CD4-positive, alpha-beta T cell (primary cell): ENCODE results near the gene MYO1B. TPM values are rescaled to one million over a fixed set of nuclear protein-coding genes. Genes with fewer than 3 reads are reported as not detected.

Experiments
- ATAC-seq: fragments of 200-7000 bp; cut with Tn5 transposase; one replicate; pipeline ENCODE4 v1.10.0; 2022; ENCODE audit warnings: mild to moderate bottlenecking; ENCODE audit not compliant: poor library complexity
- CTCF ChIA-PET: fragments of 350-600 bp; sonication (Branson Sonifier 250); formaldehyde crosslinking; loops from one replicate; lab custom pipeline; 2021; ENCODE audit warnings: antibody characterized with exemption, inconsistent platforms; lab: Charles Lee
- POLR2A ChIA-PET: fragments of 350-600 bp; sonication (Branson Sonifier 250); formaldehyde crosslinking; loops from one replicate; lab custom pipeline; 2021; ENCODE audit warnings: antibody characterized with exemption, inconsistent platforms; lab: Charles Lee
- DNase-seq, 14 experiments: peaks; one replicate each; pipeline ENCODE4 v3.0.0-alpha.2; 2013 to 2020; ENCODE audit warnings: mixed read lengths in 2 of 14
- H3K27ac ChIP-seq, 2 donors: one replicate each; pipeline versions ENCODE4 v1.5.1 to v1.7.0; 2013; ENCODE audit warnings: low read length in 2 of 2, low read depth in 1 of 2, mild to moderate bottlenecking in 1 of 2
- H3K27me3 ChIP-seq, 2 experiments: 1 replicate in 1 of 2; 2 replicates in 1 of 2; pipeline versions ENCODE4 v1.6.1 to v1.7.0; 2013; ENCODE audit warnings: low read length in 2 of 2, control low read depth in 1 of 2, mild to moderate bottlenecking in 1 of 2, moderate library complexity in 1 of 2; ENCODE audit not compliant: insufficient read depth in 2 of 2, control insufficient read depth in 1 of 2
- H3K36me3 ChIP-seq: one replicate; pipeline ENCODE4 v1.6.1; 2013; ENCODE audit warnings: low read length, control low read depth; ENCODE audit not compliant: insufficient read depth
- H3K4me1 ChIP-seq: one replicate; pipeline ENCODE4 v1.6.1; 2013; ENCODE audit warnings: low read length, control low read depth; ENCODE audit not compliant: insufficient read depth
- H3K4me3 ChIP-seq: one replicate; pipeline ENCODE4 v1.5.1; 2013; ENCODE audit warnings: mild to moderate bottlenecking, low read length, moderate library complexity
- H3K9me3 ChIP-seq, 2 experiments: 1 replicate in 1 of 2; 2 replicates in 1 of 2; pipeline versions ENCODE4 v1.6.1 to v1.7.0; 2013; ENCODE audit warnings: low read length in 2 of 2, mild to moderate bottlenecking in 2 of 2, control low read depth in 1 of 2, moderate library complexity in 1 of 2; ENCODE audit not compliant: control insufficient read depth in 1 of 2, insufficient read depth in 1 of 2
- H3K27ac Mint-ChIP-seq: one replicate; pipeline ENCODE4 v1.8.0; 2020; ENCODE audit warnings: mixed read lengths
- H3K27me3 Mint-ChIP-seq: one replicate; pipeline ENCODE4 v1.8.0; 2021; ENCODE audit warnings: mixed read lengths
- H3K36me3 Mint-ChIP-seq: one replicate; pipeline ENCODE4 v1.8.0; 2021; ENCODE audit warnings: low read depth, mixed read lengths
- H3K4me1 Mint-ChIP-seq: one replicate; pipeline ENCODE4 v1.8.0; 2021; ENCODE audit warnings: low read depth, mixed read lengths
- H3K4me3 Mint-ChIP-seq: one replicate; pipeline ENCODE4 v1.8.0; 2020; ENCODE audit warnings: mild to moderate bottlenecking, mixed read lengths
- H3K9me3 Mint-ChIP-seq: one replicate; pipeline ENCODE4 v1.8.0; 2020; ENCODE audit warnings: mixed read lengths
- CTCF ChIP-seq: fragments of 200-600 bp; IDR thresholded peaks from one replicate; pipeline ENCODE4 v1.8.0; 2022; ENCODE audit warnings: antibody characterized with exemption, mild to moderate bottlenecking
- intact Hi-C, 2 experiments: fragments of 100-400 bp; cut with DNase I in 1 of 2; cut with micrococcal nuclease in 1 of 2; formaldehyde crosslinking; loops; one replicate each; pipeline versions ENCODE4 v1.15.1 to v1.9.0; 2023 to 2025; cut with DNase I, micrococcal nuclease
- polyA plus RNA-seq, 2 donors: library from polyadenylated mRNA; unstranded; fragments of 120-200 nt; gene quantifications; one replicate each; pipeline ENCODE4 v1.2.1, GENCODE V29; 2013
- total RNA-seq, 174 experiments: library from RNA in 2 of 174; stranded (reverse) in 2 of 174; gene quantifications; one replicate each; pipeline ENCODE4 v1.2.3 and lab custom pipeline; 2021 to 2026

MYO1B gene
- total RNA-seq: 1 to 10 TPM in 1 of 2 experiments, under 1 TPM in 1; 0.98 to 1.3 TPM
- 0.20 TPM for polyA plus RNA-seq (2013, experiment 1 of 2)
- 1.8 TPM for polyA plus RNA-seq (2013, experiment 2 of 2)
- total RNA-seq (lab: John Stamatoyannopoulos, UW): 0 to 93.8 (median 1.9) reads per million in 172 experiments

DNA sequence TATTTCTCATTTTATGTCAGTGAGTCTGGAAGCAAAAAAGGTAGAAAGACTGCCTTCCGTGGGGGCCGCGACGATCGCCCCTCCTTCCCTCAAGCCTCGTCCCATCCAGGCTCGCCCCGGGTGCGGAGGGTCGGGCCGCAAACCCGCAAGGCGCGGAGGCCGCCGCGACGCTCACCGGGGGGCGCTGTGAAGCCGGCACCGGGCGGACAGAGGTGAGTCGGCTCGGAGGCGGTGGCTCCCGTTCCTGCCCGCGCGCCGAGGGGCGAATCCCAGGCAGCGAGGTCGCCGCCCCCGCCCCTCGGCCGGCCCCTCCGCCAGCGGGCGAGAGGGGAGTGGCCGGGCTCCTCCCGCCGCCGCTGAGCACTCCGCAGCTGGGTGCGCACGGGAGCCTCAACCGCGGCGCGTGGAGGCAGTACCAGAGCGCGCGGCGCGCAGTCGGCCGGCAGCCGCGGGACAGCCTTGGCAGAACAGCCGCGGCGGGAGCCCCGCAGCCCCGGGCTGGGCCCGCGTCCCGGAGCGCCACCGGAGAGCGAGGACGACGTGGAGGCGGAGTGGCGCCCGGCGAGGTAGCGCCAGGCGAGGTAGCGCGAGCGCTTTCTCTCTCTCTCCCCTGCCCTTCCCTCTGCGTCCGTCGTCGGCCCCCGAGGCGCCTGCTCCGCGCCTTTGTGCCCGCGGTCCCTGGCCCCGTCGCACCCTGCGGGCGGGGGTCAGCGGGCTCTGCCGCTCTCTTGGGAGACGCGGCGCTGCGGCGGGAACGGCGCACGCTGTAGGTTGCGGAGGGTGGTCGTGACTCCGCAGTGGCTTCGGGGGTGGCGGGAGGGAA lies at the start of gene MYO1B:
Gene MYO1B (plus strand): TSS at position 359 of the 823 bp plus-strand sequence. CDS start 31,492 bp downstream, outside the sequence.
- H3K27me3 Mint-ChIP-seq: peaks cover 48% of the 10 kb centered on the region
- H3K4me3 Mint-ChIP-seq: peak within 1 kb of the TSS; percentile 89
- DNase-seq: peak in 11 of 14 experiments; percentile 5 to 76 (median 25)
- H3K4me1 ChIP-seq: peaks cover 12% of the 10 kb centered on the region
- no peak for TF ChIP-seq CTCF
- peaks cover 0 to 3% of the 10 kb centered on the region in 2 experiments for H3K9me3 ChIP-seq
- no peaks in the 10 kb centered on the region for H3K36me3 Mint-ChIP-seq
- H3K4me3 ChIP-seq: peak within 1 kb of the TSS; percentile 48
- H3K27me3 ChIP-seq: peaks cover 0 to 13% of the 10 kb centered on the region in 2 experiments
- no peak within 1 kb of the TSS for H3K27ac ChIP-seq
- no peak within 1 kb of the TSS for H3K27ac Mint-ChIP-seq
- no peaks in the 10 kb centered on the region for H3K36me3 ChIP-seq
- ATAC-seq: peak; percentile 72
- intact Hi-C loops: no loop called here
- peaks cover 4% of the 10 kb centered on the region for H3K9me3 Mint-ChIP-seq
- ChIA-PET CTCF (interaction anchor here (0.5 kb wide), 1 partner anchor 294 kb away, joined by 3 read pairs; no protein-coding TSS in a partner anchor), POLR2A (interaction anchor here (0.6 kb wide), 1 partner anchor 21 kb away, joined by 3 read pairs; no protein-coding TSS in a partner anchor)
- H3K4me1 Mint-ChIP-seq: peaks cover 12% of the 10 kb centered on the region

GRCh38 chr2:191197096-191197495 lies 48.1 kb upstream of the MYO1B start:
- intact Hi-C loops: no loop called here
- POLR2A ChIA-PET: no interaction called here

GRCh38 chr2:191198271-191198670 lies 46.9 kb upstream of the MYO1B start:
- intact Hi-C loops: no loop called here
- Mint-ChIP-seq H3K27ac (no peak overlapping the region), H3K4me3 (no peak overlapping the region), H3K4me1 (peaks cover 43% of the 10 kb centered on the region), H3K9me3 (no peaks in the 10 kb centered on the region), H3K36me3 (no peaks in the 10 kb centered on the region), H3K27me3 (no peaks in the 10 kb centered on the region)
- no peaks in the 10 kb centered on the region for H3K9me3 ChIP-seq
- H3K4me3 ChIP-seq: no peak overlapping the region
- POLR2A ChIA-PET: no interaction called here
- DNase-seq (no peak), ATAC-seq (no peak)
- no peak for TF ChIP-seq CTCF
- CTCF ChIA-PET: no interaction called here
- no peaks in the 10 kb centered on the region for H3K27me3 ChIP-seq
- H3K36me3 ChIP-seq: no peaks in the 10 kb centered on the region
- no peak overlapping the region for H3K27ac ChIP-seq
- peaks cover 27% of the 10 kb centered on the region for H3K4me1 ChIP-seq

More at GRCh38 chr2:191197096-191197495, 48.1 kb upstream of the MYO1B start:
- DNase-seq (no peak), ATAC-seq (no peak)
- Histone ChIP-seq H3K4me1 (peaks cover 28% of the 10 kb centered on the region), H3K4me3 (no peak overlapping the region), H3K27me3 (no peaks in the 10 kb centered on the region), H3K36me3 (no peaks in the 10 kb centered on the region), H3K27ac (no peak overlapping the region), H3K9me3 (no peaks in the 10 kb centered on the region)
- no peaks in the 10 kb centered on the region for H3K36me3 Mint-ChIP-seq
- no peak overlapping the region for H3K27ac Mint-ChIP-seq
- H3K4me1 Mint-ChIP-seq: peaks cover 42% of the 10 kb centered on the region
- no peak for TF ChIP-seq CTCF
- no peak overlapping the region for H3K4me3 Mint-ChIP-seq
- CTCF ChIA-PET: interaction anchor here (1.2 kb wide), 1 partner anchor 29 kb away, joined by 3 read pairs; no protein-coding TSS in a partner anchor
- H3K27me3 Mint-ChIP-seq: no peaks in the 10 kb centered on the region
- H3K9me3 Mint-ChIP-seq: no peaks in the 10 kb centered on the region
